Neural progenitor cell (in vitro differentiated cells): ENCODE results near the gene GDF10. TPM values are rescaled to one million over a fixed set of nuclear protein-coding genes. Genes with fewer than 3 reads are reported as not detected.
A peak's percentile ranks its signal among the peaks of the same experiment; 100 is the strongest.

Experiments
- DNase-seq: peaks from one replicate; pipeline ENCODE4 v3.0.0-alpha.2; 2016; ENCODE audit warnings: low spot score
- H2AFZ ChIP-seq: fragments of 200-600 bp; sonication (generic); replicated peaks from 2 replicates; pipeline ENCODE4 v1.6.1; 2016; ENCODE audit warnings: antibody characterized with exemption
- H3F3A ChIP-seq: fragments of 200-600 bp; sonication (generic); 2 replicates; pipeline ENCODE4 v1.6.1; 2016; ENCODE audit warnings: antibody characterized with exemption, low read depth
- H3K27ac ChIP-seq: fragments of 200-600 bp; sonication (generic); 2 replicates; pipeline ENCODE4 v1.5.1; 2016; ENCODE audit warnings: mild to moderate bottlenecking
- H3K27me3 ChIP-seq: fragments of 200-600 bp; sonication (generic); 2 replicates; pipeline ENCODE4 v1.6.1; 2016; ENCODE audit warnings: mild to moderate bottlenecking, moderate library complexity
- H3K36me3 ChIP-seq: fragments of 200-600 bp; sonication (generic); 2 replicates; pipeline ENCODE4 v1.5.1; 2016
- H3K4me1 ChIP-seq: fragments of 200-600 bp; sonication (generic); 2 replicates; pipeline ENCODE4 v1.6.1; 2016; ENCODE audit warnings: mixed run types
- H3K4me2 ChIP-seq: fragments of 200-600 bp; sonication (generic); 2 replicates; pipeline ENCODE4 v1.6.1; 2016
- H3K4me3 ChIP-seq: fragments of 200-600 bp; sonication (generic); 2 replicates; pipeline ENCODE4 v1.5.1; 2016
- H3K79me2 ChIP-seq: fragments of 200-600 bp; sonication (generic); 2 replicates; pipeline ENCODE4 v1.6.1; 2016; ENCODE audit warnings: low read depth
- H3K9ac ChIP-seq: fragments of 200-600 bp; sonication (generic); 2 replicates; pipeline ENCODE4 v1.6.1; 2016
- H3K9me3 ChIP-seq: fragments of 200-600 bp; sonication (generic); 2 replicates; pipeline ENCODE4 v1.5.1; 2016; ENCODE audit warnings: low read depth
- H4K20me1 ChIP-seq: fragments of 200-600 bp; sonication (generic); 2 replicates; pipeline ENCODE4 v1.6.1; 2016; ENCODE audit warnings: low read depth
- H3K27ac Mint-ChIP-seq: 3 replicates; pipeline ENCODE4 v1.8.0; 2021; ENCODE audit warnings: mixed read lengths
- H3K27me3 Mint-ChIP-seq: 2 replicates; pipeline ENCODE4 v1.8.0; 2022; ENCODE audit warnings: low read depth, mild to moderate bottlenecking, inconsistent platforms, moderate library complexity, mixed read lengths; ENCODE audit not compliant: insufficient read depth
- H3K36me3 Mint-ChIP-seq: 3 replicates; pipeline ENCODE4 v1.8.0; 2021; ENCODE audit warnings: mixed read lengths
- H3K4me1 Mint-ChIP-seq: 3 replicates; pipeline ENCODE4 v1.8.0; 2021; ENCODE audit warnings: mixed read lengths
- H3K4me3 Mint-ChIP-seq: 3 replicates; pipeline ENCODE4 v1.8.0; 2021; ENCODE audit warnings: mild to moderate bottlenecking, moderate library complexity, mixed read lengths
- H3K9me3 Mint-ChIP-seq: 3 replicates; pipeline ENCODE4 v1.8.0; 2020; ENCODE audit warnings: mixed read lengths
- EZH2 ChIP-seq: fragments of 200-600 bp; sonication (generic); IDR thresholded peaks from 2 replicates; pipeline ENCODE4 v1.6.1; 2017; ENCODE audit warnings: antibody characterized with exemption, mild to moderate bottlenecking, moderate library complexity
- EZH2phosphoT487 ChIP-seq: fragments of 200-600 bp; sonication (generic); IDR thresholded peaks from 2 replicates; pipeline ENCODE4 v1.6.1; 2017; ENCODE audit warnings: antibody characterized with exemption
- total RNA-seq: library from RNA; depleted of rRNA; stranded (reverse); fragments of >200 nt; gene quantifications from 2 replicates; pipeline ENCODE4 v1.2.3, GENCODE V29; 2015; ENCODE audit warnings: low replicate concordance
- TF ChIP-seq, protein P1 (sequence below): fragments of 200-600 bp; sonication (generic); IDR thresholded peaks from 2 replicates; pipeline ENCODE4 v1.5.1; 2017; ENCODE audit warnings: antibody characterized with exemption, mild to moderate bottlenecking

The GDF10 gene
- total RNA-seq, 1 donor from 2014 or later = 0.28 TPM

DNA sequence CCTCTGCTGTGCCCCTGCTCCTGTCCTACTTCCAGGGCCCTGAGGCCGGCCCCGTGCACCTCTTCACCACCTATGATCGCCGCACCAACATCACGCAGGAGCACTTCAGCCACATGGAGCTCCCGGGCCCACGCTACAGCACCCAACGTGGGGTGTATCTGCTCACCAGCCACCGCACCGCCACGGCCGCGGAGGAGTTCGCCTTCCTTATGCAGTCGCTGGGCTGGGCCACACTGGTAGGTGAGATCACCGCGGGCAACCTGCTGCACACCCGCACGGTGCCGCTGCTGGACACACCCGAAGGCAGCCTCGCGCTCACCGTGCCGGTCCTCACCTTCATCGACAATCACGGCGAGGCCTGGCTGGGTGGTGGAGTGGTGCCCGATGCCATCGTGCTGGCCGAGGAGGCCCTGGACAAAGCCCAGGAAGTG, 50.0 kb downstream of the GDF10 start:
- H3K27me3 Mint-ChIP-seq = peaks cover 9% of the 10 kb centered on the region
- H3K9me3 ChIP-seq = no peaks in the 10 kb centered on the region
- H3K4me1 Mint-ChIP-seq = peaks cover 4% of the 10 kb centered on the region
- H2AFZ ChIP-seq = no peak overlapping the region
- no peaks in the 10 kb centered on the region for H3K79me2 ChIP-seq
- no peak for TF ChIP-seq EZH2
- no peaks in the 10 kb centered on the region for H3K27me3 ChIP-seq
- H3K9ac ChIP-seq = no peak overlapping the region
- no peaks in the 10 kb centered on the region for H4K20me1 ChIP-seq
- H3K9me3 Mint-ChIP-seq = no peaks in the 10 kb centered on the region
- no peaks in the 10 kb centered on the region for H3K4me1 ChIP-seq
- H3K4me3 Mint-ChIP-seq = no peak overlapping the region
- H3K27ac Mint-ChIP-seq = no peak overlapping the region
- no peak overlapping the region for H3K27ac ChIP-seq
- no peak overlapping the region for H3K4me3 ChIP-seq
- no peak overlapping the region for H3K4me2 ChIP-seq
- no peak for DNase-seq
- H3K36me3 ChIP-seq = no peaks in the 10 kb centered on the region
- no peaks in the 10 kb centered on the region for H3F3A ChIP-seq
- H3K36me3 Mint-ChIP-seq = no peaks in the 10 kb centered on the region

DNA sequence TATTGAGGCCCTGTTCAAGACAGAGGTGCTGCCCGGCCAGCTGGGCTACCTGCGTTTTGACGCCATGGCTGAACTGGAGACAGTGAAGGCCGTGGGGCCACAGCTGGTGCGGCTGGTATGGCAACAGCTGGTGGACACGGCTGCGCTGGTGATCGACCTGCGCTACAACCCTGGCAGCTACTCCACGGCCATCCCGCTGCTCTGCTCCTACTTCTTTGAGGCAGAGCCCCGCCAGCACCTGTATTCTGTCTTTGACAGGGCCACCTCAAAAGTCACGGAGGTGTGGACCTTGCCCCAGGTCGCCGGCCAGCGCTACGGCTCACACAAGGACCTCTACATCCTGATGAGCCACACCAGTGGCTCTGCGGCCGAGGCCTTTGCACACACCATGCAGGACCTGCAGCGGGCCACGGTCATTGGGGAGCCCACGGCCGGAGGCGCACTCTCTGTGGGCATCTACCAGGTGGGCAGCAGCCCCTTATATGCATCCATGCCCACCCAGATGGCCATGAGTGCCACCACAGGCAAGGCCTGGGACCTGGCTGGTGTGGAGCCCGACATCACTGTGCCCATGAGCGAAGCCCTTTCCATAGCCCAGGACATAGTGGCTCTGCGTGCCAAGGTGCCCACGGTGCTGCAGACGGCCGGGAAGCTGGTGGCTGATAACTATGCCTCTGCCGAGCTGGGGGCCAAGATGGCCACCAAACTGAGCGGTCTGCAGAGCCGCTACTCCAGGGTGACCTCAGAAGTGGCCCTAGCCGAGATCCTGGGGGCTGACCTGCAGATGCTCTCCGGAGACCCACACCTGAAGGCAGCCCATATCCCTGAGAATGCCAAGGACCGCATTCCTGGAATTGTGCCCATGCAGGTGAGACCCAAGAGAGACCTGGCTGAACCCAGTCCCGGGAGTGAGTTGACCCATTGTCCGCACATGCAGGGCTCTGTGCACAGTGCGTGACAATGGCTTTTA, 51.0 kb downstream of the GDF10 start:
- Histone ChIP-seq H3K4me1 (no peaks in the 10 kb centered on the region), H2AFZ (no peak overlapping the region), H3K4me2 (no peak overlapping the region), H3K9me3 (no peaks in the 10 kb centered on the region), H3K9ac (no peak overlapping the region), H3K36me3 (no peaks in the 10 kb centered on the region), H3K4me3 (no peak overlapping the region), H3F3A (no peaks in the 10 kb centered on the region), H3K79me2 (no peaks in the 10 kb centered on the region), H4K20me1 (no peaks in the 10 kb centered on the region), H3K27me3 (no peaks in the 10 kb centered on the region), H3K27ac (no peak overlapping the region)
- Mint-ChIP-seq H3K36me3 (no peaks in the 10 kb centered on the region), H3K4me1 (peaks cover 4% of the 10 kb centered on the region), H3K27ac (no peak overlapping the region), H3K4me3 (no peak overlapping the region), H3K9me3 (no peaks in the 10 kb centered on the region), H3K27me3 (peaks cover 7% of the 10 kb centered on the region)
- no peak for DNase-seq
- TF ChIP-seq EZH2phosphoT487 (no peak), EZH2 (no peak)
- TF ChIP-seq, protein P1, sequence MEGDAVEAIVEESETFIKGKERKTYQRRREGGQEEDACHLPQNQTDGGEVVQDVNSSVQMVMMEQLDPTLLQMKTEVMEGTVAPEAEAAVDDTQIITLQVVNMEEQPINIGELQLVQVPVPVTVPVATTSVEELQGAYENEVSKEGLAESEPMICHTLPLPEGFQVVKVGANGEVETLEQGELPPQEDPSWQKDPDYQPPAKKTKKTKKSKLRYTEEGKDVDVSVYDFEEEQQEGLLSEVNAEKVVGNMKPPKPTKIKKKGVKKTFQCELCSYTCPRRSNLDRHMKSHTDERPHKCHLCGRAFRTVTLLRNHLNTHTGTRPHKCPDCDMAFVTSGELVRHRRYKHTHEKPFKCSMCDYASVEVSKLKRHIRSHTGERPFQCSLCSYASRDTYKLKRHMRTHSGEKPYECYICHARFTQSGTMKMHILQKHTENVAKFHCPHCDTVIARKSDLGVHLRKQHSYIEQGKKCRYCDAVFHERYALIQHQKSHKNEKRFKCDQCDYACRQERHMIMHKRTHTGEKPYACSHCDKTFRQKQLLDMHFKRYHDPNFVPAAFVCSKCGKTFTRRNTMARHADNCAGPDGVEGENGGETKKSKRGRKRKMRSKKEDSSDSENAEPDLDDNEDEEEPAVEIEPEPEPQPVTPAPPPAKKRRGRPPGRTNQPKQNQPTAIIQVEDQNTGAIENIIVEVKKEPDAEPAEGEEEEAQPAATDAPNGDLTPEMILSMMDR = no peak

DNA sequence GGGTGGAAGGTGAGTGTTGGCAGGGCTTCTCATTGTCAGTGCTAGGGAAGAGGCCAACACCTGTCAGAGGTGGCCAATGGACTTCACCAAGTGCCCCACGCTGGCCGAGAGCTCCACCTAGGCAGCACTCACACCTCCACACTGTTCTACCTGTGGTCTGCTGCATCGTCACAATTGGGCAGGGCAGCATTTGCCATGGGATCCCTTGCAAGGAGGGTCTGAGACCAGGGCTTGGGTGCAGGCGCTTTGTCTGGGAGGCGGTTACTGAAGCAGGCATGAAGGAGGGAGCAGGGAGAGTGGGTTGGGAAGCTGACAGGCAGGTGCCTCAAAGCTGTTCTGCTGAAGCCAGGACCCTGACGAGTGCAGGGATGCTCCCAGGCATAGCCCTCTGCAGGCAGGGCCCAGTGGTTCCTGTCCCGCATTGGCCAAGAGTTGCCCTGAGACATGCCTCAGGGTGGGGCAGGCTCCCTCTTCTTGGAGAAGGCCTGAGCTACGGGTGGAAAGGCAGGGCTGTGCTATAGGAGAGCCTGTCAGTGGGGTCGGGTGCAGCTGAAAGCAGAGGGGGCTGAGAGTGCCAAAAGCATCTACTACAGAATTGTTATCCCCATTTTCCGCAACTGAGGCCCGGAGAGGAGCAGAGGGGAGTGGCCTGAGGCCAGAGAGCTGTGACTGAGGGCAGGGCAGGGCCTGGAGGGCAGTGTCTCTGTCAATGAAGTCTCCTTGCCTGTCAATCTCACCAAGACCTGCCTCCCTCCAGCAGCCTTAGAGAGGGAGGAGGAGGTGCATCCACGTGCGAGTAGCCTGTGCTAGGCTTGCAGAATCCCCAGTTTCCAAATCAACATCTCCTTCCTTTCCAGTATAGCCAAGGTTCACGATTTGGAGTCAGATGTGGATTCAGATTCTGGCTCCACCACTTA, 52.2 kb downstream of the GDF10 start:
- TF ChIP-seq, protein P1 = no peak
- TF ChIP-seq EZH2 (no peak), EZH2phosphoT487 (no peak)
- Histone ChIP-seq H3K27ac (no peak overlapping the region), H3K79me2 (no peaks in the 10 kb centered on the region), H3F3A (no peaks in the 10 kb centered on the region), H2AFZ (peak overlapping the region; percentile 10), H3K9me3 (no peaks in the 10 kb centered on the region), H3K4me2 (no peak overlapping the region), H3K9ac (no peak overlapping the region), H3K36me3 (no peaks in the 10 kb centered on the region), H3K4me3 (no peak overlapping the region), H4K20me1 (no peaks in the 10 kb centered on the region), H3K27me3 (no peaks in the 10 kb centered on the region), H3K4me1 (no peaks in the 10 kb centered on the region)
- Mint-ChIP-seq H3K4me1 (peaks cover 4% of the 10 kb centered on the region), H3K27me3 (peaks cover 6% of the 10 kb centered on the region), H3K27ac (no peak overlapping the region), H3K36me3 (no peaks in the 10 kb centered on the region), H3K4me3 (no peak overlapping the region), H3K9me3 (no peaks in the 10 kb centered on the region)
- DNase-seq = no peak
